ENCODE measurements around the gene SDK2.

The SDK2 gene

GRCh38 chr17:73528679-73529078 is 115.6 kb downstream of the SDK2 start:
- DNase-seq, result no peak

DNA sequence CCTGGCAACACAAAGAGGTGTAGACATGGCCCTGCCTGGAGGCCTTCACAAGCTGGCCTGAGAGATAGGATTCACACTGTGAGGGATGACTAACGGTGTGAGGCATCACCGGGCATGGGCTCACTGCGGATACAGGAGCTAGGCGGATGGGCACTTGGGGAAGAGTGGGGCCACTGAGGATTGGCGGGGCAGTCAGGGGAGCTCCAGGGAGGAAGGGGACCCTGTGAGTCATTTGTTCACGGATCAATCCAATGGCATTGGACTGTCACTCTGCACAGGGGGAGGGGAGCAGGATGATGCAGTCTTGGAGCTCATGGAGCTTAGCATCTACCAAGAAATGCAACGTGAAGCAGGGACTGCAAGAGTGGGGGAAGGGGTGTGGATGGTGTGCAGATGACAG is 117.3 kb downstream of the SDK2 start:
- no peak for DNase-seq

DNA sequence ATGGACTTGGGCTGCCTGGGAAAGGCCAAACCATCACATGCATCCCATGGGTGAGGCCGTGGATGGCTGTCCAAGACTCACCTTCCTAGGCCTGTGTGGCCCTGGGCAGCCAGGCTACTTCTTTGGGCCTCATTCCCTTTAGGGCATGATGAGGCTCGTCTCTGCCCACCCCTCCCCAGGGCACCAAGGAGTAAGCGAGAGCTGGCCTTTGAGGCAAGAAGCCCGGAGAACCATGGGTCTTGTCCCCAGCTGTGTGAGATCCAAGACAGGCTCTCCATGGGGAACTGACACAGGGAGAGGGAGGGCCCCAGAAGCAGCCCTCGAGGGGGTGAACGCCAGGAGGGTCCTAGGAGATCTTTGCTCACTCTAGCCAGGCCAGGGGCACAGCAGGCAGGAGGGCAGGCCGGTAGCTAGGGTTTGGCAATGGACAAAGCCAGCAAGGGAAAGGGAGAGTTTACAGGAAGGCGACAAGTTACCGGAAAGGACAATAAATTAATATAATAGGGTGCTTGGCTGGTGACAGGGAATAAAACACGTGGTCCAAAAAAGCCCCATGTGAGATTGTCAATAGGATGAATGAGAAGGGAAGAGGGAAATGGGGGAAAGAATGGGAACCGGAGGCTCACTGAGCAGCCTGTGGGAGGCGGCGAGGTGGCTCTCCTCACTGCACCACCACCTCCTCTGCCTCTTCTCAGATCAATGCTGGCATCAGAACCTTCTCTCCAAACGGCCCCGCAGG is 119.1 kb downstream of the SDK2 start:
- DNase-seq, result no peak

DNA sequence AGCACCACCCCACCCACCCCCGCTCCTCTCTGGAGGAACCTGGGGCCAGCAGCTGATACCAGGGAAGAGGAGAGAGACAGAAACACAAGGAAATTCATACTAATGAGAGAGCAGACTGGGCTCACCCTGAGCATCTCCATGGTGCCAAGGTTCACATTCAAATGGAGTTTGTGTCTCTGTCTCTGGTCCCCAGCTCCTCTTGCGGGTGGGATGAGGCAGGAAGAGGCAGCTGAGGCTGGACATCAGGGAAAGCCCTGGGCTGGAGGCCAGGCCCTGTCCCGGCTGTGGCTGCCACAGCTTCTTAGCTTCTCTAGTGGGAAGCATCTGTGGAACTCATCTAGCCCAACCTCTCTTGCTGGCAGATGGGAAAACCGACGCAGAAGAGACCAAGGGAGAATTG is 121.5 kb downstream of the SDK2 start:
- DNase-seq, result no peak

DNA sequence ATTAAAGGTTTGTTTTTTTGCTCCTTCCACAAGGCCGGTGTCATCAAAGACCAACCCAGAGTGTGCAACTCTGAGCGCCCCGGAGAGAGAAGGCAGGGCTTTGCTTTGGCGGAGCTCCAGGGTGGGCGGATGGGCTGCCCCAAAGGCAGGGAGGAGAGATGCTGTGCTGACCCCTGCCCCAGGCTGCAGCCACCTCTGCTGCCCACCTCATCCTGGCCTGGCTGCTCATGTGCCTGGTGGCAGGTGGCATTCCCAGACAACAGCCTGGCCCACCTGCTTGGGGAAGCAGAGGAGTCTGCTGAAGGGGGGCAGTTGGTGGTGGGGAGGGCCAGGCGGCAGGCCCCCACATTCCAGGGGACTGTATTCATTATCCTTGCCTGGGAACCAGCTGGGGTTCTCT is 122.1 kb downstream of the SDK2 start:
- DNase-seq, result no peak

DNA sequence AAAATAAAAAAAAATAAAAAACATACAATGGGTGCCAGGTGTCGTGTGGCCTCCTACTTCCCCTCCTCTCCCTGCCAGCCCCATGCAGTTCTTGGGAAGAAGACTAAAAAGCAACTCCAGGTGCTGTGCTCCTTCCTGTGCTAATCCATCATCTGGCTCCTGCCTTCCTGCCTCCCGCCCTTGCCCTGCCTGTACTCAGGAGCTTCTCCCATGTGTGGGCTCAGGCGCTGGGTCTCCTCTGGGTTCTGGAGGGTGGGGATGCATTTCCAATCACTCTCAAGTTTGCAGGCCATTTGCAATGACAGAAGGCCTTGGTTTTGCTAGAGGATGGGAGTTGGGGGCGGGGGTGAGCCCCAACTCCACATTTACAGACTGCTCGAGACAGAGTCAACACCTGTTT is 122.9 kb downstream of the SDK2 start:
- no peak for DNase-seq

GRCh38 chr17:73520369-73520761 is 123.9 kb downstream of the SDK2 start:
- DNase-seq, result no peak

DNA sequence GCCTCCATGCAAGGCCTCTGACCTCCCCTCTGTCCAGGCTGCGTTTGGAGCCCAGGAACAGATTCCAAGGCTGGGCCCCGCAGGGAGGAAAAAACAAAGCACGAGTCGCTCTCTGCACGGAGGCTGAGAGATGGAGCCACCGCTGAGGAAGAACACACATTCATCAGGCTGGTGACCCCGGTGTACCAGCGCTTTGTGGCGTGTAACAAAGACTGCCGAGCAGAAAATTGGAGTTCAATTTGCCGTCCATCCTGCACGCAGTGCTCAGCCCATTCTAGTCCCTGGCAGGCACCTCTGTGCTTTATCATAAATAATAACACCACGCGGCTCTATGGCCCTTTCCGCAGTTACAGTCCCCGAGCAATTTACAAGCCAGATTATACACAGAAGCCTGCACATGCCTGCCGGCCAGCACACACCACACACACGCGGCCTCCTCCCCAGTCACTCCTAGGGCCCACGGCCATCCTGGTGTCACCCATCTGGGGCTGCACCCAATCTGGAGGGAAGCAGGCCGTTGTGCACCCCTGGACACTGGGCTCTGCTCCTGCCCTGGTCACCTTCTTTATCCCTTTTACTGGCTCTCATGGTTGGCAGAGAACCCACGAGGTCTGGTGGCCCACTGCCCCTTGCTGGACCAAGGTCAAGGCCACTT is 124.4 kb downstream of the SDK2 start:
- DNase-seq, result no peak

DNA sequence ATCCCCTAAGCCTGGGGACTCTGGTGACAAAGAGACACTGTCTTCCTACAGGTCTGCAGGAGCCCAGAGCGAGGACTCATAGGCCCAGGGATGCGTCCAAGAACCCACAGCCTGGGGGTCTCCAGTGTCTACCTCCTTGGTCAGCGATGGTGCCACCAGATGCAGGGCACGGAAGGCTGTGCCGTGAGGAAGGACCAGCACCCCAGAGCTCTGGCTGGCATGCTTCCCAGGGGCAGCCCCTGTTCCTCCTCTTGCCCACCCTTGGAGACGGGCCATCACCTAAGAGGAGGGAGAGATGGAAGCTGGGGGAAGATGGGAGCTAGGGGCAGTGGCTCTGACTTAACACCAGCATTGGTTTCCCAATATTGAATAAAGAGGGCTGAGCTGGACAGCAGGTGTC is 125.2 kb downstream of the SDK2 start:
- DNase-seq, result no peak

DNA sequence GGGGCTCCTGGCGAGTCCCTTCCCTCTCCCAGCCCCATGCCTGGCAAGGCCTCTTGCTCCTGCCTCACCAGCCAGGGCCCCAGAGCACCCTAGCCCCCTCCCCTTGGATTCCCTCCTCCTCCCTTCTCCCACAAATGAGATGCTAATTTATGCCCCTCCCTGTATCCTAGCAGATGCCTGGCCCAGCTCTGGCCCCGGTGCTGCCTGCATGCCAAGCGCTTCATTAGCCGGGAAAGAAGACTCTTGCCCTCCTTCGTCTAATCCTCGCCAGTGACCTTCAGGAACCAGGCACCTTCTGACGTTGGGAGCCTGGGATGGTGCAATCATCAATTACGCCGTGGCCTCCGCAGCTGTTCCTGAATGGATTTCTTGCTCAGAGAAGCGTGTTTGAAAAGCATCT is 127.8 kb downstream of the SDK2 start:
- DNase-seq, result no peak

GRCh38 chr17:73514146-73514863 is 129.9 kb downstream of the SDK2 start:
- no peak for DNase-seq

DNA sequence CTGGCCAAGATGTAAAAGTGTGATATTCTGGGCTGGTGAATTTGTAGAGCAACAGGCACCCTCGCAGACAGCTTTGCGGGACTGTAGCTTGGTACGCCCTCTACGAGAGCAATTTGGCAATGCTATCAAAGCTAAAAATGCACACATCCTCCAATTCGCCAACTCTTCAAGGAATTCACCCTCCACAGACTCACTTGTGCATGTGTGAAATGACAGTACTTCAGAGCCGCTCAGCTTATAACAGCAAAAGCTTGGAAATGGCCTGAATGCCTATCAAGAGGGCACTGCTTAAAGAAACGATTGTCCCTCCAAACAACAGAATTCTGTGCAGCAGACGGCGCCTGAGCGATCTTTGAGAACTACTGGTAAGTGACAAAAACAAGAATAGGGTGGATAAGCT is 130.8 kb downstream of the SDK2 start:
- DNase-seq, result no peak

GRCh38 chr17:73511719-73512115 is 132.5 kb downstream of the SDK2 start:
- no peak for DNase-seq

DNA sequence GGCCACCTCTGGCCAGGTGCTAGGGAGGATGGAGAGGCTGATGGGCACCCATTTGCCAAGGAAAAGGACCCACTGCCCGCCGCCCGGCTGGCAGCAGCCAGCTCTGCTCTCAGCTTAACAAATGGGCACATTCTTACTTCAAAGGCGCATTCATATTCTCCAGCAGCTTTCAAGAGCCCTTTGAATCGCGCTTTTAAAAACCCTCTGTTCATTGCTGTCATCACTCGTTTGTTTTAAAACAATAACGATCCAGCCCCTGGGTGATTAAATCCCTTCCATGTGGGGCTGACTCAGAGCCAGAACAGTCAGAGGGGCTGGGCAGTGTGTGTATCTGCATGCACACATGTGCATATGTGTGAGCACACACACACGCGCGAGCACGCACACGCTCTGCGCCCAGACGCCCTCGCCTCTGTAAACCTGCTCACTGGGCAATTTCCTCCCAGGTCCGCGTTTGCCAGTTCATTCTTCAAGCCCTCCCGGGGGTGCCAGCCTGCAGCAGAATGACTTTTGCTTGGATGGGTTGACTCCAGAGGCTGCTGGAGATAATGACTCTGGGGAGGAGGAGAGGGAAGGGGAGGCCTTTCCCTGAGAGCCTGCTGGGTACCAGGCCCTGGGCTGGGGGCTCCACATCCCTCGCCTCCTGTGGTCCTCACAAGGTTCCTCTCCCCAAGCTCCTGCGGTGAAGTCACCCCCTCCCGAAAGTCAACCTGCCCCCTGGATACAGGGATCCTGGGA is 133.1 kb downstream of the SDK2 start:
- no peak for DNase-seq

DNA sequence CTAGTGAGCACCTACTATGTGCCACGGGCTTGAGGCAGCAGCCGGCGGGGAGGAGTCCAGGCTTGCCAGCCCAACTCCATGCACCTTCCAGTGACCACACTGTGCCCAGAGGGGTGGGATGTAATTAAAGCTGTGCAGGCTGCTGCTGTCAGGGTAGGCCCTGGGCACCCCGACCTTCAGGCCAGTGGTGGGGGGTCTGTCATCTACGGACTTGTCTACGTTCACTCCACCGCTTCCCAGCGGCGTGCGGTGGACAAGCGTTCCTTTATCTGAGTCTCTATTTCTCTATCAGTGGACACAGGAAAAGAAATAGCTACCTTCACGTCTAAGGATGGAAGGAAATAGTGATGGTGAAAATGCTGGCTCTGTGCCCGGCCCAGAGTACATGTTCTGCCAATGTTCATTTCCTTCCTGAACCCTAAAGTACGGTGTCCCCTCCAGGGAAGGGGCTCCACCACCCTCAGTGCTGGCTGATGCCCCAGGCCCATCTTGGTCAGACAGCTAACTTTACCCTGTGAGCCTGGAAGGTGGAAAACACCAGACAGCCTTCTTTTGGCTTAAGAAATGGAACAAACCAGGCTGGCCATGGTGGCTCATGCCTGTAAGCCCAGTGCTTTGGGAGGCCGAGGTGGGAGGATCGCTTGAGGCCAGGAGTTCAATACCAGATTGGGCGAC is 135.2 kb downstream of the SDK2 start:
- no peak for DNase-seq

- DNase-seq, result no peak
Measured at GRCh38 chr17:73508057-73508930, 136.0 kb downstream of the SDK2 start.

DNA sequence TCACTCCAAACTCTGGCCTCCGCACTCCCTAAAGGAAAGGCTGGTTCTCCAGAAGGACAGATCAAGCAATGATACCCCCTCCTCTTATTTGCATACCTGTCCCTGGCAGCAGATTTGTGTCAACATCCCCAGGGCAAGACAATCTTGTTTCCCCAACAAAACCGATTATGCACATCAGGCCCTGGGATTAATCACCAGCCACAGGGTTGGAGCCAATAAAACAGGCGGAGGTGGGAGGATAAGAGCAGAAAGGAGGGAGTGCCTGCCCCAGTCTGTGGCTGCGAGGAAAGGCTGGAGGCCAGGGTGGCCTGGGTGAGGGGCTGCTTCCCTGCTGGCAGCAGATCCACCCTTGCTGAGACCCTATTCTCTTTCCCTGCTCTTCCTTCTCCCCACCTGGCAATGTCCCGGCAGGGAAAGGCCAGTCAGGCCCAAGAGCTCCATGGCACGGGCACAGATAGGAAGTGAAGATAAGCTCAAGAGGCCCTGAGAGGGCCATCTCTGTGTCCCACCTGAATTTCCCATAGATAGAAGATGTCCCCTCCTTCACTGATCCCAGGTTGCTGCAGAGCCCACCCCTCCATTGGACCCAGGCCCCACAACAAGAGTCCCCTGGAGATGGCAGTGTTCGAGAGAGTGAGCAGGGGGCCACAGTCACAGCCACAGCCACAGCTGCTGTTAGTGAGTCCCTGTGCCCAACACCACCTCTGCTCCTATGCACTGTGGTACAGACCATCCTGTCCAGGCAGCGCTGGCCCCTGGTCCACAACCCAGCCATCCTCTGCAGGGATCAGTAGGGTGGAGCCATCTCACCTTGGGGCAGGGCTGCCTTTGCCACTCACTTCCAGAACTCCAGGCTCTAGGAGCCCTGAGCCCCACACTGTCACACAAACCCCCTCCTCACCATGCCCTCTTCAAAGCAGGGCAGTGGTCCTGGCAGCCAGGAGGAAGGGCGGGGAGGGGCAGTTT is 137.5 kb downstream of the SDK2 start:
- DNase-seq, result no peak

DNA sequence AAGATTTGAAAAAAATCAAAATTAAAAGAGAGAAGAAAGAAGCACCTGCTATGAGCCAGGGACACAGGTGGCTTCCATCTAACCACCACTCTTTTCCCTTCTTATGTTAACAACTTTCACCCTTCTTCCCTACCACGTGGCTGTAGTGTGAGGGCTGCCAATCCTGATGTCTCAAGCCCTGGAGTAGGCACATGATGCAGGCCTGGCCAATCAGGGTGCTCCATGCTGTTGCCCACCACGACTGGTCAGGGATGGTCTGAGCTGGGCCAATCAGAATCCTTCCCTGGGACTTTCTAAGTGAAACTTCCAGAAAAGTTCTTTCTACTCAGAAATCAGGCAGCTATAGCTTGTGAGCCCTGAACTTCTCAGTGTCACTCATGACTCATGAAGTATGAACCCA is 140.7 kb downstream of the SDK2 start:
- DNase-seq, result no peak

- DNase-seq, result no peak
Measured at GRCh38 chr17:73500414-73500999, 143.7 kb downstream of the SDK2 start.

- no peak for DNase-seq
Measured at GRCh38 chr17:73498886-73499554, 145.2 kb downstream of the SDK2 start.

Measured in activated CD4-positive, alpha-beta T cell treated with anti-CD3 and anti-CD28 coated beads, Interleukin-2, amount 50 U/mL, for 16 hours (primary cell).